NT2/D1 (cell line): Measurements from ENCODE around the gene SLC8A1.

Source experiments
- DNase-seq: peaks from one replicate; pipeline ENCODE4 v3.0.0-alpha.2; 2011; ENCODE audit warnings: low read depth, low spot score
- H3K27me3 ChIP-seq: 2 replicates; pipeline ENCODE4 v1.6.0; 2011; ENCODE audit warnings: mild to moderate bottlenecking; ENCODE audit not compliant: insufficient read length, insufficient read depth
- H3K36me3 ChIP-seq: 2 replicates; pipeline ENCODE4 v1.6.1; 2011; ENCODE audit warnings: mild to moderate bottlenecking, low read length, mixed read lengths; ENCODE audit not compliant: insufficient read depth, insufficient read length
- H3K4me1 ChIP-seq: 2 replicates; pipeline ENCODE4 v1.5.1; 2011; ENCODE audit not compliant: insufficient read depth, insufficient read length
- H3K4me3 ChIP-seq: 2 replicates; pipeline ENCODE4 v1.5.1; 2011; ENCODE audit warnings: low read depth; ENCODE audit not compliant: insufficient read length
- H3K9ac ChIP-seq: 2 replicates; pipeline ENCODE4 v1.6.0; 2011; ENCODE audit warnings: low read depth; ENCODE audit not compliant: insufficient read length
- H3K9me3 ChIP-seq: 2 replicates; pipeline ENCODE4 v1.5.1; 2011; ENCODE audit warnings: mild to moderate bottlenecking, low read length; ENCODE audit not compliant: insufficient read depth
- SUZ12 ChIP-seq: IDR thresholded peaks from 2 replicates; pipeline ENCODE4 v1.6.1; 2011; ENCODE audit not compliant: insufficient read length, insufficient read depth; ENCODE audit errors: extremely low read depth
- YY1 ChIP-seq: IDR thresholded peaks from 2 replicates; pipeline ENCODE4 v1.6.1; 2011; ENCODE audit not compliant: insufficient read length, insufficient read depth
- ZNF274 ChIP-seq: IDR thresholded peaks from 2 replicates; pipeline ENCODE4 v1.6.1; 2011; ENCODE audit warnings: mild to moderate bottlenecking, low read depth, low read length

Gene SLC8A1

GRCh38 chr2:40339026-40339425 is 112.9 kb downstream of the SLC8A1 start:
- no peaks in the 10 kb centered on the region for H3K27me3 ChIP-seq
- no peak overlapping the region for H3K4me3 ChIP-seq
- H3K9me3 ChIP-seq, result no peaks in the 10 kb centered on the region
- H3K36me3 ChIP-seq, result no peaks in the 10 kb centered on the region
- no peaks in the 10 kb centered on the region for H3K4me1 ChIP-seq
- no peak overlapping the region for H3K9ac ChIP-seq
- no peak for TF ChIP-seq ZNF274
- TF ChIP-seq YY1, result no peak
- no peak for TF ChIP-seq SUZ12
- no peak for DNase-seq

- DNase-seq, result no peak
- H3K4me3 ChIP-seq, result no peak overlapping the region
These were observed 119.6 kb downstream of the SLC8A1 start for GRCh38 chr2:40332191-40332826.

GRCh38 chr2:40330096-40330495 is 121.8 kb downstream of the SLC8A1 start:
- no peak overlapping the region for H3K4me3 ChIP-seq
- no peak overlapping the region for H3K9ac ChIP-seq
- H3K36me3 ChIP-seq, result no peaks in the 10 kb centered on the region
- H3K4me1 ChIP-seq, result no peaks in the 10 kb centered on the region
- H3K9me3 ChIP-seq, result no peaks in the 10 kb centered on the region
- no peaks in the 10 kb centered on the region for H3K27me3 ChIP-seq
- no peak for DNase-seq
- no peak for TF ChIP-seq ZNF274
- TF ChIP-seq SUZ12, result no peak
- no peak for TF ChIP-seq YY1

More at GRCh38 chr2:40332191-40332826, 119.6 kb downstream of the SLC8A1 start:
- no peaks in the 10 kb centered on the region for H3K4me1 ChIP-seq
- no peaks in the 10 kb centered on the region for H3K9me3 ChIP-seq
- no peak overlapping the region for H3K9ac ChIP-seq
- TF ChIP-seq YY1 (no peak), ZNF274 (no peak), SUZ12 (no peak)
- no peaks in the 10 kb centered on the region for H3K36me3 ChIP-seq
- H3K27me3 ChIP-seq, result no peaks in the 10 kb centered on the region

- no peak for DNase-seq
- no peaks in the 10 kb centered on the region for H3K36me3 ChIP-seq
- no peak overlapping the region for H3K4me3 ChIP-seq
- H3K27me3 ChIP-seq, result no peaks in the 10 kb centered on the region
- TF ChIP-seq YY1, result no peak
- TF ChIP-seq SUZ12, result no peak
- no peak for TF ChIP-seq ZNF274
- no peak overlapping the region for H3K9ac ChIP-seq
- no peaks in the 10 kb centered on the region for H3K4me1 ChIP-seq
- H3K9me3 ChIP-seq, result no peaks in the 10 kb centered on the region
These were observed 122.2 kb downstream of the SLC8A1 start for GRCh38 chr2:40329739-40330030.

GRCh38 chr2:40325116-40325515 is 126.8 kb downstream of the SLC8A1 start:
- Histone ChIP-seq H3K27me3 (no peaks in the 10 kb centered on the region), H3K4me3 (no peak overlapping the region), H3K9ac (no peak overlapping the region), H3K9me3 (no peaks in the 10 kb centered on the region), H3K4me1 (no peaks in the 10 kb centered on the region), H3K36me3 (no peaks in the 10 kb centered on the region)
- DNase-seq, result no peak
- TF ChIP-seq SUZ12 (no peak), ZNF274 (no peak), YY1 (no peak)

GRCh38 chr2:40324656-40325055 is 127.2 kb downstream of the SLC8A1 start:
- TF ChIP-seq YY1, result no peak
- no peak for TF ChIP-seq SUZ12
- TF ChIP-seq ZNF274, result no peak
- Histone ChIP-seq H3K4me3 (no peak overlapping the region), H3K27me3 (no peaks in the 10 kb centered on the region), H3K4me1 (no peaks in the 10 kb centered on the region), H3K36me3 (no peaks in the 10 kb centered on the region), H3K9me3 (no peaks in the 10 kb centered on the region), H3K9ac (no peak overlapping the region)
- DNase-seq, result no peak

GRCh38 chr2:40321822-40322221 is 130.1 kb downstream of the SLC8A1 start:
- Histone ChIP-seq H3K27me3 (no peaks in the 10 kb centered on the region), H3K4me1 (no peaks in the 10 kb centered on the region), H3K9me3 (no peaks in the 10 kb centered on the region), H3K9ac (no peak overlapping the region), H3K36me3 (no peaks in the 10 kb centered on the region), H3K4me3 (no peak overlapping the region)
- no peak for DNase-seq
- TF ChIP-seq YY1 (no peak), ZNF274 (no peak), SUZ12 (no peak)
